ENCODE data around the gene DOCK8. TPM values are rescaled to one million over a fixed set of nuclear protein-coding genes. Genes with fewer than 3 reads are reported as not detected.

Gene DOCK8
- total and polyA plus RNA-seq, 2 experiments from 2014 or later = 0.94 to 1.2 TPM

- TF ChIP-seq CREB1 (CRISPR knock-in tag; IDR thresholded peaks at IDR 0.05; ENCODE audit: low read depth) (no peak), ZNF331 (CRISPR knock-in tag; IDR thresholded peaks at IDR 0.05; ENCODE audit: low read depth) (no peak), JUNB (IDR thresholded peaks at IDR 0.05; ENCODE audit: unreplicated experiment) (no peak), NANOG (IDR thresholded peaks at IDR 0.05; ENCODE audit: borderline replicate concordance) (no peak), ZNF114 (CRISPR knock-in tag; IDR thresholded peaks at IDR 0.05) (no peak), EZH2 (IDR thresholded peaks at IDR 0.05; ENCODE audit: low read depth, unreplicated experiment) (no peak), POLR2AphosphoS5 (IDR thresholded peaks at IDR 0.05; ENCODE audit: low read depth) (no peak), STAT1 (IDR thresholded peaks at IDR 0.05; ENCODE audit: unreplicated experiment) (no peak), EZH2phosphoT487 (IDR thresholded peaks at IDR 0.05; ENCODE audit: unreplicated experiment) (no peak), REST (IDR thresholded peaks at IDR 0.05; ENCODE audit: unreplicated experiment) (no peak), ETS1 (IDR thresholded peaks at IDR 0.05) (no peak), CTCF (conservative IDR thresholded peaks at IDR 0.05; ENCODE audit: low read depth in 2 of 2) (no peak), ZNF462 (CRISPR knock-in tag; IDR thresholded peaks at IDR 0.05) (no peak)
- H3K27me3 Mint-ChIP-seq (ENCODE audit: insufficient read depth, low read depth, poor library complexity) = peaks cover 2% of the 10 kb centered on the region
- Histone ChIP-seq H3K9me2 (ENCODE audit: insufficient read depth) (peaks cover 4% of the 10 kb centered on the region), H3K27me3 (ENCODE audit: insufficient read depth) (no peaks in the 10 kb centered on the region), H3K79me2 (replicated peaks; ENCODE audit: insufficient read depth) (no peaks in the 10 kb centered on the region), H3K4me3 (no peak overlapping the region), H3F3A (replicated peaks; ENCODE audit: low read depth) (no peaks in the 10 kb centered on the region), H2AFZ (no peak overlapping the region), H3K36me3 (ENCODE audit: insufficient read depth) (no peaks in the 10 kb centered on the region), H3K4me2 (no peak overlapping the region), H4K20me1 (replicated peaks; ENCODE audit: insufficient read depth) (no peaks in the 10 kb centered on the region), H3K4me1 (ENCODE audit: insufficient read depth) (no peaks in the 10 kb centered on the region), H3K27ac (ENCODE audit: low read depth) (no peak overlapping the region)
- ATAC-seq (no peak), DNase-seq (ENCODE audit: low spot score) (no peak)
- peaks cover 1% of the 10 kb centered on the region; the same call in 1 of the 3 replicates for H3K36me3 Mint-ChIP-seq (ENCODE audit: low read depth)
- H3K4me3 Mint-ChIP-seq = no peak overlapping the region
- H3K4me1 Mint-ChIP-seq = no peaks in the 10 kb centered on the region
- H3K9me3 Mint-ChIP-seq = no peaks in the 10 kb centered on the region
- no peak overlapping the region for H3K27ac Mint-ChIP-seq
Observed at GRCh38 chr9:450057-450456, 235.4 kb downstream of the DOCK8 start.

Measured in GM23338 (cell line).